Muscle layer of colon (tissue), 2 donors: ENCODE results near the gene RAB1B.
A peak's percentile ranks its signal among the peaks of the same experiment; 100 is the strongest.
"Not testable (repeated sequence)": the region's sequence is repeated elsewhere in the genome, so short reads cannot be mapped to it uniquely, and the experiment has no call there.

Source experiments
- H3K27ac ChIP-seq: one replicate; pipeline ENCODE4 v1.7.0; 2013; ENCODE audit warnings: low read depth, mild to moderate bottlenecking, low read length, moderate library complexity
- H3K27me3 ChIP-seq, 2 donors: one replicate each; pipeline ENCODE4 v1.7.0; 2013; ENCODE audit warnings: low read length in 2 of 2, mild to moderate bottlenecking in 2 of 2; ENCODE audit not compliant: insufficient read depth in 2 of 2, control insufficient read depth in 1 of 2
- H3K36me3 ChIP-seq: one replicate; pipeline ENCODE4 v1.7.0; 2013; ENCODE audit warnings: mild to moderate bottlenecking, low read length; ENCODE audit not compliant: insufficient read depth
- H3K4me1 ChIP-seq: one replicate; pipeline ENCODE4 v1.7.0; 2013; ENCODE audit warnings: mild to moderate bottlenecking, low read length; ENCODE audit not compliant: insufficient read depth
- H3K4me3 ChIP-seq, 2 donors: one replicate each; pipeline ENCODE4 v1.7.0; 2013; ENCODE audit warnings: low read length in 2 of 2, low read depth in 1 of 2, mild to moderate bottlenecking in 1 of 2, moderate library complexity in 1 of 2
- H3K9ac ChIP-seq: one replicate; pipeline ENCODE4 v1.7.0; 2013; ENCODE audit warnings: low read length
- H3K9me3 ChIP-seq: one replicate; pipeline ENCODE4 v1.7.0; 2013; ENCODE audit warnings: mild to moderate bottlenecking, low read length
- donor health status: abdominal sarcoma.
- donor health status: Adenocarcinoma of cecum.

Gene RAB1B

GRCh38 chr11:66240781-66241136 lies 27.7 kb upstream of the RAB1B start:
- no peak overlapping the region for H3K4me3 ChIP-seq
- no peaks in the 10 kb centered on the region for H3K27me3 ChIP-seq
- H3K9me3 ChIP-seq, result no peaks in the 10 kb centered on the region
- H3K4me1 ChIP-seq, result no peaks in the 10 kb centered on the region
- H3K9ac ChIP-seq, result no peak overlapping the region
- peaks cover 35% of the 10 kb centered on the region for H3K36me3 ChIP-seq
- no peak overlapping the region for H3K27ac ChIP-seq

- no peak overlapping the region for H3K9ac ChIP-seq
- no peaks in the 10 kb centered on the region for H3K9me3 ChIP-seq
- H3K27ac ChIP-seq, result no peak overlapping the region
- no peaks in the 10 kb centered on the region for H3K4me1 ChIP-seq
- H3K4me3 ChIP-seq, result no peak overlapping the region
- H3K27me3 ChIP-seq, result no peaks in the 10 kb centered on the region
- H3K36me3 ChIP-seq, result peaks cover 26% of the 10 kb centered on the region
These were observed 26.2 kb upstream of the RAB1B start for GRCh38 chr11:66242095-66242765.

DNA sequence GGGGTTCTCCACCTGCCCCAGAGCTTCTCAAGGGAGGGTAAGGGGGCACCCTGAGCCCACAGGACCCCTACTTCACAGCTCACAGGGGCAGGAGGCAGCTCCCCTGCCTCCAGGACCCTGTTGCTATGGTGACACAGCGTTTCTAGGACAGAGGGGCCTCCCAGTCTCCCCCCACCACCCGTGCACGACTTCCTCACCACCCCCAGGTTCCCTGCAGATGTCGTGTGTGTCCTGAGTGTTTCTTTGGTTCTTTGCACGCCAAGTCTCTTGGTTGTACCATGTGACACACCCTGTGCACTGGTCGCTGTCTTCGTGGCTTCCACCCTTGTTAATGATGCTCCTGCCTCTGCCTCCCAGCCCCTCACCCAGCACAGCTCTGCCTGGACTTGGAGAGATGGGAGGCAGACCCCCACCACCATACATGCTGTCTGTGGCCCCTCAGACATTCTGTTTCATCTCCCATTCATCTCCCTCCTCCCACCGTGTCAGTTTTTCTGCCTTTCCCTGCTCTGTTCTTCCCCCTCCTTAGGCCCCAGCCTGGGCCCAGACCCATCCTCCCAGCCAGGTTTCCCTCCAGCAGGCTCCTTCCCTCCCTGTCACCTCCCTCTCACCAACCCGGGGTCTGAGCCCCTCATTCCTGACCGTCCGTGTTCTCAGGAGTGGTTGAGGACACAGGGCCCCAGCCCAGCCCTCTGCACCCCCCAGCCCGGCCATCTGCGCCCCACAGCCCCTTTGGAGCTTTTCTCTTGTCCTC lies 24.5 kb upstream of the RAB1B start:
- no peaks in the 10 kb centered on the region for H3K4me1 ChIP-seq
- peaks cover 16% of the 10 kb centered on the region for H3K36me3 ChIP-seq
- H3K4me3 ChIP-seq, result no peak overlapping the region
- H3K9ac ChIP-seq, result no peak overlapping the region
- H3K27me3 ChIP-seq, result no peaks in the 10 kb centered on the region
- H3K27ac ChIP-seq, result no peak overlapping the region
- H3K9me3 ChIP-seq, result no peaks in the 10 kb centered on the region

GRCh38 chr11:66247295-66247694 lies 21.1 kb upstream of the RAB1B start:
- H3K27ac ChIP-seq, result no peak overlapping the region
- no peak overlapping the region for H3K4me3 ChIP-seq
- no peaks in the 10 kb centered on the region for H3K9me3 ChIP-seq
- H3K9ac ChIP-seq, result no peak overlapping the region
- H3K36me3 ChIP-seq, result no peaks in the 10 kb centered on the region
- H3K4me1 ChIP-seq, result no peaks in the 10 kb centered on the region
- no peaks in the 10 kb centered on the region for H3K27me3 ChIP-seq

DNA sequence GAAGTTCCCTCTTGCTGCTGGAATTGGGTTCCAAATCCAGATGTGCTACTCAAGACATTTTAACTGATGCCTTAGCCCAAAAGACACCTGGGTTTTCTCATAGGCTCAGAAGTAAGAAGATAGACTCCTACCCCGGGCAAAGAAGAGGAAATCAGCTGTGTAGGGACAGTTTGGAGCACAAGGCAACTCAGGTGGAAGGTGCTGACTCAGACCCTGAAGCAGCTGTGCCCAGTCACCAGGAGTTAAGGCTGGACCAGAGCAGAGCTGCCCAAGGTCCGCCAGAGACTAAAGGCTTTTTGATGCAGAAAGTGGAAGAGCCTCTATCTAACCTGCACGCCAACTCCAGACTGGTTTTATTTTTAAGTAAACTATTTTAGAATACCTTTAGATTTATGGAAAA lies 20.6 kb upstream of the RAB1B start:
- Histone ChIP-seq H3K9ac (no peak overlapping the region), H3K36me3 (no peaks in the 10 kb centered on the region), H3K4me1 (no peaks in the 10 kb centered on the region), H3K9me3 (no peaks in the 10 kb centered on the region), H3K27ac (no peak overlapping the region), H3K27me3 (no peaks in the 10 kb centered on the region), H3K4me3 (no peak overlapping the region)

- no peak overlapping the region for H3K9ac ChIP-seq
- H3K27me3 ChIP-seq, result no peaks in the 10 kb centered on the region
- no peaks in the 10 kb centered on the region for H3K36me3 ChIP-seq
- H3K4me1 ChIP-seq, result no peaks in the 10 kb centered on the region
- H3K9me3 ChIP-seq, result no peaks in the 10 kb centered on the region
- H3K4me3 ChIP-seq, result no peak overlapping the region
- H3K27ac ChIP-seq, result no peak overlapping the region
These were observed 19.5 kb upstream of the RAB1B start for GRCh38 chr11:66248903-66249302.

- Histone ChIP-seq H3K4me3 (no peak overlapping the region), H3K27ac (no peak overlapping the region), H3K4me1 (peaks cover 6% of the 10 kb centered on the region), H3K9me3 (no peaks in the 10 kb centered on the region), H3K27me3 (no peaks in the 10 kb centered on the region), H3K36me3 (no peaks in the 10 kb centered on the region), H3K9ac (no peak overlapping the region)
These were observed 16.6 kb upstream of the RAB1B start for GRCh38 chr11:66251809-66252208.

DNA sequence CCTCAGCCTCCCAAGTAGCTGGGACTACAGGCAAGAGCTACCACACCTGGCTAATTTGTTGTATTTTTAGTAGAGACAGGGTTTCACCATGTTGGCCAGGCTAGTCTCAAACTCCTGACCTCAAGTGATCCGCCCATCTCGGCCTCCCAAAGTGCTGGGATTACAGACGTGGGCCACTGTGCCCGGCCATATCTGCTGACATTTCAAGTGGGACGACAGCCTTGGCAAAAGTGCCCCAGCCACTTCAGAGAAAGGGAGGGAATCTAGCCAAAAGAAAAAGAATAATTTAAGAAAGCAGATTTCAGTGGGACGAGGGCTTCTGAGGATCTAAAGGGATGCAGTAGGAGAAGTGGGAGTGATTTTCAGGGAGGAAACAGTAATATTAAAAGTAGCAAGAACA lies 15.4 kb upstream of the RAB1B start:
- H3K27ac ChIP-seq, result not testable (repeated sequence)

DNA sequence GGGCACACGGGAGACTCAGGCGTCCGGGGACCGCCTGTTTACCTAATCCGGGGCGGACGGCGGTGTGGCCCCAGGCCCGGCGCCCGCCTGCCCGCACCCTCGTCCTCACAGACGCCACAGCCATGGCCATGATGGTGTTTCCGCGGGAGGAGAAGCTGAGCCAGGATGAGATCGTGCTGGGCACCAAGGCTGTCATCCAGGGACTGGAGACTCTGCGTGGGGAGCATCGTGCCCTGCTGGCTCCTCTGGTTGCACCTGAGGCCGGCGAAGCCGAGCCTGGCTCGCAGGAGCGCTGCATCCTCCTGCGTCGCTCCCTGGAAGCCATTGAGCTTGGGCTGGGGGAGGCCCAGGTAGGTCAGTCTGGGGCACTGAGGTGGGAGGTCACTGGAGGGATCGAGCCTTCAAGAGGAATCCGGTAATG lies 10.0 kb upstream of the RAB1B start:
- Histone ChIP-seq H3K36me3 (peaks cover 38% of the 10 kb centered on the region), H3K27ac (peak overlapping the region; percentile 86), H3K4me3 (peak overlapping the region; percentile 91 to 92), H3K9ac (peak overlapping the region; percentile 68), H3K9me3 (no peaks in the 10 kb centered on the region), H3K27me3 (no peaks in the 10 kb centered on the region), H3K4me1 (peaks cover 10% of the 10 kb centered on the region)

More for the DNA sequence above, 15.4 kb upstream of the RAB1B start:
- not testable (repeated sequence) for H3K9me3 ChIP-seq, H3K9ac ChIP-seq, H3K36me3 ChIP-seq, H3K4me1 ChIP-seq, H3K27me3 ChIP-seq, H3K4me3 ChIP-seq

DNA sequence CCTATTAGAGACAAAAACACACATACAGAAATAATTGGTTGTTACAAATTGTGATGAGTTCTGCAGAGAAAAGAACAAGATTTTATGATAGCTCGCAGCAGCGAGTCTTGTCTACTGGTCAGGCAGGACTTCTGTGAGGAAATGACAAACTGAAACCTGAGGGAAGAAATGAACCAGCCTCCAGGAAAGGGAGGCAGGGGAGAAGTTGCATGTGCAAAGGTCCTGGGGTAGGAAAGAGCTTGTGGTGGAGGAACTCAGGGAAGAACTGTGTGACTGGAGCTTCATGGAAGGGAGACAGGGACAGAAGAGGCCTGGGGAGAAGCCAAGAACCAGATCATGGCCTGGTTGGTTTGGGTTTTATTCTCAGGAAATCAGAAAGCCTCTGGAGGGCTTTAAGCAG lies 9.2 kb upstream of the RAB1B start:
- H3K27ac ChIP-seq, result no peak overlapping the region
- H3K4me1 ChIP-seq, result peaks cover 10% of the 10 kb centered on the region
- H3K4me3 ChIP-seq, result no peak overlapping the region
- no peaks in the 10 kb centered on the region for H3K9me3 ChIP-seq
- H3K36me3 ChIP-seq, result peaks cover 42% of the 10 kb centered on the region
- H3K9ac ChIP-seq, result no peak overlapping the region
- H3K27me3 ChIP-seq, result no peaks in the 10 kb centered on the region

DNA sequence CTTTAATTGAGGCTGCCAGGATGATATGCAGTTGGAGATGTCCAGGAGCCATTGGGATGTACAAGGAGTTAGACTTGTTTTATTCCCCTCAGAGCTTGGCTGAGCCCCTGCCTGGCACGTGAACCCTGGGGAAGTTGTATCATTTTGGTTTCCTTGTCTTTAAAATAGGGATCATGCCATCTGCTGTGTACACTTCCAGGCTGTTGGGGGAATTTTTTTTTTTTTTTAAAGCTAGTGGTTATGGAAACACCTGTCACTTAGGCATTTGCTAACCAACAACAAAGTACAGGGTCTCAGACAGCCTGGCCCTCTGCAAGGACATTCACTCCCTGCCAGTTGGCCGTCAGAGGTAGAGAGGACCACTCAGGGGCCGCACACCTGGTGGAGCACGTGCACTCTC lies 8.5 kb upstream of the RAB1B start:
- Histone ChIP-seq H3K9me3 (no peaks in the 10 kb centered on the region), H3K27ac (no peak overlapping the region), H3K4me1 (peaks cover 10% of the 10 kb centered on the region), H3K27me3 (no peaks in the 10 kb centered on the region), H3K9ac (no peak overlapping the region), H3K36me3 (peaks cover 49% of the 10 kb centered on the region), H3K4me3 (no peak overlapping the region)

DNA sequence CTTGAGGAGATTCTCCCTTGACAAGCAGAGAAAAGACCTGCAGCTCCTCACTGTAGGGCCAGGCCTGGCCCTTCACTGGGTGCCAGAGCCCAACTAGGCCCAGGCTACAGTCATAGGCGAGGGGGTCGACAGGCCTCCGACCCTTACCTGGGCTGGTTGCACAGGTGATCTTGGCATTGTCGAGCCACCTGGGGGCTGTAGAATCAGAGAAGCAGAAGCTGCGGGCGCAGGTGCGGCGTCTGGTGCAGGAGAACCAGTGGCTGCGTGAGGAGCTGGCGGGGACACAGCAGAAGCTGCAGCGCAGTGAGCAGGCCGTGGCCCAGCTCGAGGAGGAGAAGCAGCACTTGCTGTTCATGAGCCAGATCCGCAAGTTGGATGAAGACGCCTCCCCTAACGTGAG lies 6.9 kb upstream of the RAB1B start:
- Histone ChIP-seq H3K36me3 (peaks cover 56% of the 10 kb centered on the region), H3K9me3 (no peaks in the 10 kb centered on the region), H3K27ac (no peak overlapping the region), H3K9ac (no peak overlapping the region), H3K27me3 (no peaks in the 10 kb centered on the region), H3K4me3 (no peak overlapping the region), H3K4me1 (peaks cover 14% of the 10 kb centered on the region)
